ENCODE measurements around the gene ANKRD49.

Gene ANKRD49

GRCh38 chr11:94526645-94527438 lies 33.1 kb downstream of the ANKRD49 start:
- Histone ChIP-seq H3K27ac (ENCODE audit: low read depth, low read length, severe bottlenecking) (no peak overlapping the region), H3K4me1 (ENCODE audit: control insufficient read depth, insufficient read depth, low read length, poor library complexity, severe bottlenecking) (no peaks in the 10 kb centered on the region), H3K36me3 (ENCODE audit: control insufficient read depth, insufficient read depth, low read length) (no peaks in the 10 kb centered on the region), H3K4me3 (ENCODE audit: extremely low read depth, insufficient read depth, low read length, poor library complexity, severe bottlenecking) (no peak overlapping the region), H3K9me3 (ENCODE audit: control insufficient read depth, low read length) (no peaks in the 10 kb centered on the region)
- 100% methylated on average over 1 of the region's 4 CpGs; no CpG with 5 or more reads in 1 of the 2 experiments for WGBS, 2 experiments (ENCODE audit: insufficient coverage in 2 of 2)

DNA sequence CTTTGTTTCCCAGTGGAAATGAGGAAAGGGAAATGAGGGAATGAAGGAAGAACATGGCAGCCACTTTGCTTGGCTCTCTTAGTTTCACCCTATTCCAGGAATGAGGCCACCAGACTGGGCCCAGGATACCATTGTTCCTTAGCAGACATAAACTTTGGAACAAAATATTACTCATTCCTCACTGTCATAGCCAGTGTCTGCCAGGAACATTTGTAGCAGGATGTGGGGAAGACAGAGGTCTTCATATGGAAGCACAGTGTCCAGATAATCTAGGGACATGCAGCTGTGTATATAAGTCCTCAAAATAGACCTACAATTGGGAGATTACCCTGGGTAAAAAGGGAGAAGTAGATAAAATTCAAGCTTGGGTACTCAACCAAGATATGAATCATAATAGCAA lies 34.8 kb downstream of the ANKRD49 start:
- no peak overlapping the region for H3K27ac ChIP-seq (ENCODE audit: low read depth, low read length, severe bottlenecking)
- no peaks in the 10 kb centered on the region for H3K4me1 ChIP-seq (ENCODE audit: control insufficient read depth, insufficient read depth, low read length, poor library complexity, severe bottlenecking)
- no peaks in the 10 kb centered on the region for H3K9me3 ChIP-seq (ENCODE audit: control insufficient read depth, low read length)
- no peaks in the 10 kb centered on the region for H3K36me3 ChIP-seq (ENCODE audit: control insufficient read depth, insufficient read depth, low read length)
- H3K4me3 ChIP-seq (ENCODE audit: extremely low read depth, insufficient read depth, low read length, poor library complexity, severe bottlenecking): no peak overlapping the region

- H3K9me3 ChIP-seq (ENCODE audit: control insufficient read depth, low read length): no peaks in the 10 kb centered on the region
- 60 to 86% methylated on average over 1 to 2 of the region's 3 CpGs for WGBS, 2 experiments (ENCODE audit: insufficient coverage in 2 of 2)
- no peaks in the 10 kb centered on the region for H3K4me1 ChIP-seq (ENCODE audit: control insufficient read depth, insufficient read depth, low read length, poor library complexity, severe bottlenecking)
- H3K36me3 ChIP-seq (ENCODE audit: control insufficient read depth, insufficient read depth, low read length): no peaks in the 10 kb centered on the region
- no peak overlapping the region for H3K27ac ChIP-seq (ENCODE audit: low read depth, low read length, severe bottlenecking)
- H3K4me3 ChIP-seq (ENCODE audit: extremely low read depth, insufficient read depth, low read length, poor library complexity, severe bottlenecking): no peak overlapping the region
These were observed 38.4 kb downstream of the ANKRD49 start for GRCh38 chr11:94532211-94532610.

DNA sequence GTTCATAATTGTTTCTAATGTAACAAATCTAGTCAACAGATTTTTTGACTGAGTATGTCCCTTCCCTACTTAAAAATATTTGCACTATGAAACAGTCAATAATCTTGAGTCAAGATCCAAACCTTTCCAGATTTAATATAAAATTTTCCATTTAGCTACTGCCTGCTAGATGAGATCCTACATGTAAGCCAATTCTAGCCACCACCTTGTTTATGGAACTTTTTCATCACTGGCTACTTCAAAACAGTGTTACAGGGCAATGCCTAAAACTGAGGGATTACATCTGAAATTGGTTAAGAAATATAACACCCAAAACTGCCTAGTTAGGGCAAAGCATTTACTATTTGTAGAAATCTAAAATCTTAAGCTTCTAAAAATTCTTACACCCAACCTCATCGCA lies 39.4 kb downstream of the ANKRD49 start:
- Histone ChIP-seq H3K27ac (ENCODE audit: low read depth, low read length, severe bottlenecking) (no peak overlapping the region), H3K4me3 (ENCODE audit: extremely low read depth, insufficient read depth, low read length, poor library complexity, severe bottlenecking) (no peak overlapping the region), H3K9me3 (ENCODE audit: control insufficient read depth, low read length) (no peaks in the 10 kb centered on the region), H3K36me3 (ENCODE audit: control insufficient read depth, insufficient read depth, low read length) (no peaks in the 10 kb centered on the region), H3K4me1 (ENCODE audit: control insufficient read depth, insufficient read depth, low read length, poor library complexity, severe bottlenecking) (no peaks in the 10 kb centered on the region)
- WGBS, 2 experiments (ENCODE audit: insufficient coverage in 2 of 2): no CpG with 5 or more reads among the region's 1 CpG

GRCh38 chr11:94533696-94534630 lies 40.2 kb downstream of the ANKRD49 start:
- no peak overlapping the region for H3K4me3 ChIP-seq (ENCODE audit: extremely low read depth, insufficient read depth, low read length, poor library complexity, severe bottlenecking)

DNA sequence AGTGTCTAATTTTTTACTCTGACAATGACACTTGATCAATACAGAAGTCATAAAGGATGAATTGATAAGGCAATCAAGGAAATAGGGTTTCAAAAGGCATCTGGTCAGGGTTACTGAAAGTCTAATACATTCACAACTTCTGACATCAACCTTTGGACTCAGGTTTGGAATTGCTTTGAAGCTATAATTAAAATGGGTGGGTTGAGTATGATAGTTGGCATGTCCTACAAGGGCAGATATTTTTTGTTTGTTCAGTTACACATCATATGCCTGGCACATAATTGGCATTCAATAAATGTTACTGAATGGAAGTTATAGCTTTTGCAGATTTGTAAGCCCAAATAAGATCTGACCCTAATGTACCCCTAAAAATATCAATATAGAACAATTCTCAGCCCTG lies 42.6 kb downstream of the ANKRD49 start:
- Histone ChIP-seq H3K4me3 (ENCODE audit: extremely low read depth, insufficient read depth, low read length, poor library complexity, severe bottlenecking) (no peak overlapping the region), H3K9me3 (ENCODE audit: control insufficient read depth, low read length) (no peaks in the 10 kb centered on the region), H3K36me3 (ENCODE audit: control insufficient read depth, insufficient read depth, low read length) (no peaks in the 10 kb centered on the region)

More at GRCh38 chr11:94533696-94534630, 40.2 kb downstream of the ANKRD49 start:
- Histone ChIP-seq H3K27ac (ENCODE audit: low read depth, low read length, severe bottlenecking) (no peak overlapping the region), H3K9me3 (ENCODE audit: control insufficient read depth, low read length) (no peaks in the 10 kb centered on the region), H3K36me3 (ENCODE audit: control insufficient read depth, insufficient read depth, low read length) (no peaks in the 10 kb centered on the region), H3K4me1 (ENCODE audit: control insufficient read depth, insufficient read depth, low read length, poor library complexity, severe bottlenecking) (no peaks in the 10 kb centered on the region)
- 73 to 82% methylated on average over 3 to 4 of the region's 6 CpGs for WGBS, 2 experiments (ENCODE audit: insufficient coverage in 2 of 2)

DNA sequence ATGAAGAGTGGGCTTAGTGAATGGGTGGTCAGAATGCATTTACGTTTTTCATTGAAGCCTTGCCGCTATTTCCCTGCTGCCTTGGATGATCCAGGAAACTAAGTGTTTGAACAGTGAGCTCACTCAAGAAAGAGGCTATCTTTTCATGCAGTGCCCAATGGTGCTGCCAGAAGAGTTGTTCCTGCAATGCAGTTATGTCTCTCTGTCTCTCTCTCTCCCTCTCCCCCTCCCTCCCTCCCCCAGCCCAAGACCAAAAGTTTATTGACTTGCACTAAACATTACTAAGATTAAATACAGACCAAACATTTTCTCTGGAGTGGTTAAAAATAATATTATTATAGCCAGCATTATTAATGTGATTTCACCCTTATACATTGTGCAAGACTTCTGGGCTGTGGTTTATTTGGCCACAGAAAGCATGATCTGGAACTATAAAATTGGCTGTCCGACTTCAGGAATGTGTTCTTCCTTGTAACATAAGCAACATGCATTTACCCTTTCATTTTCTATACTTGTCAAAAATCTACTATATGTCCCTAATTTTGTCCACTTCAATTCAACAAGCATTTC lies 43.3 kb downstream of the ANKRD49 start:
- Histone ChIP-seq H3K9me3 (ENCODE audit: control insufficient read depth, low read length) (no peaks in the 10 kb centered on the region), H3K36me3 (ENCODE audit: control insufficient read depth, insufficient read depth, low read length) (no peaks in the 10 kb centered on the region), H3K27ac (ENCODE audit: low read depth, low read length, severe bottlenecking) (no peak overlapping the region), H3K4me3 (ENCODE audit: extremely low read depth, insufficient read depth, low read length, poor library complexity, severe bottlenecking) (no peak overlapping the region), H3K4me1 (ENCODE audit: control insufficient read depth, insufficient read depth, low read length, poor library complexity, severe bottlenecking) (no peaks in the 10 kb centered on the region)
- WGBS, 2 experiments (ENCODE audit: insufficient coverage in 2 of 2): 78 to 81% methylated on average over 3 of the region's 3 CpGs

More for the DNA sequence above, 42.6 kb downstream of the ANKRD49 start:
- Histone ChIP-seq H3K4me1 (ENCODE audit: control insufficient read depth, insufficient read depth, low read length, poor library complexity, severe bottlenecking) (no peaks in the 10 kb centered on the region), H3K27ac (ENCODE audit: low read depth, low read length, severe bottlenecking) (no peak overlapping the region)

DNA sequence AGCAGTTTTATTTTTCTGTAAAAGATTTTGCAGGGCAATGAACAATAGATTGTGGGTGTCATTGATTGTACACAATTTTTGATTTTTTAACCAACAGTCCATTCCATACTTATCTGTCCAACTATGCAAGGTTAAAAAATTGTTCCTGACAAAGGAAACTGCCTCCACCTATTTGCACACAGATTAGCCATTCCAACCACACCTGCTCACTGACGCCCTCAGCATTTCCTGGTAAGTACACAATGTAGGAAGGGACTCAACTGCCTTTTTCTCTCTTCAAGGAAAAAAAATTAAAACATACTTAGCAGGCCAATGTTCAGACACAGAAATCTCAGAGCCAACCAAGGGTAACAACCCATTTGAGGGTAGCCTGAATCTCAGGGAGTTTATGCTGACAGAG lies 45.6 kb downstream of the ANKRD49 start:
- WGBS, 2 experiments (ENCODE audit: insufficient coverage in 2 of 2): 33% methylated on average over 1 of the region's 1 CpG; no CpG with 5 or more reads in 1 of the 2 experiments
- Histone ChIP-seq H3K4me3 (ENCODE audit: extremely low read depth, insufficient read depth, low read length, poor library complexity, severe bottlenecking) (no peak overlapping the region), H3K4me1 (ENCODE audit: control insufficient read depth, insufficient read depth, low read length, poor library complexity, severe bottlenecking) (no peaks in the 10 kb centered on the region), H3K27ac (ENCODE audit: low read depth, low read length, severe bottlenecking) (no peak overlapping the region), H3K36me3 (ENCODE audit: control insufficient read depth, insufficient read depth, low read length) (no peaks in the 10 kb centered on the region), H3K9me3 (ENCODE audit: control insufficient read depth, low read length) (no peaks in the 10 kb centered on the region)

DNA sequence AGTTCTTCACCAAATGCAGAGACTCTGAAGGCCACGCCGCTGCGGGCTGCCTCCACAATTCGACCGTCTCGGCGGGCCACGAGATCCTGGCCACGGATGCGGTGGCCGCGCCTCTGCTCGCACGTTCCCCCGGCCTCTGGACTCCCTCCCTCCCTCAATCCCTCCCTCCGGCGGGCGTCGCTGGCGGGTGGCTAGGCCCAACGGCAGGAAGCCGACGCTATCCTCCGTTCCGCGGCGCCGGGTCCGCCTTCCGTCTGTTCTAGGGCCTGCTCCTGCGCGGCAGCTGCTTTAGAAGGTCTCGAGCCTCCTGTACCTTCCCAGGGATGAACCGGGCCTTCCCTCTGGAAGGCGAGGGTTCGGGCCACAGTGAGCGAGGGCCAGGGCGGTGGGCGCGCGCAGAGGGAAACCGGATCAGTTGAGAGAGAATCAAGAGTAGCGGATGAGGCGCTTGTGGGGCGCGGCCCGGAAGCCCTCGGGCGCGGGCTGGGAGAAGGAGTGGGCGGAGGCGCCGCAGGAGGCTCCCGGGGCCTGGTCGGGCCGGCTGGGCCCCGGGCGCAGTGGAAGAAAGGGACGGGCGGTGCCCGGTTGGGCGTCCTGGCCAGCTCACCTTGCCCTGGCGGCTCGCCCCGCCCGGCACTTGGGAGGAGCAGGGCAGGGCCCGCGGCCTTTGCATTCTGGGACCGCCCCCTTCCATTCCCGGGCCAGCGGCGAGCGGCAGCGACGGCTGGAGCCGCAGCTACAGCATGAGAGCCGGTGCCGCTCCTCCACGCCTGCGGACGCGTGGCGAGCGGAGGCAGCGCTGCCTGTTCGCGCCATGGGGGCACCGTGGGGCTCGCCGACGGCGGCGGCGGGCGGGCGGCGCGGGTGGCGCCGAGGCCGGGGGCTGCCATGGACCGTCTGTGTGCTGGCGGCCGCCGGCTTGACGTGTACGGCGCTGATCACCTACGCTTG lies 50.2 kb downstream of the ANKRD49 start, which contains the start of gene FUT4:
FUT4 (plus strand) TSS at position 227 of the 951 bp plus-strand sequence; CDS start at position 440, 213 bp downstream.
- Histone ChIP-seq H3K4me3 (ENCODE audit: extremely low read depth, insufficient read depth, low read length, poor library complexity, severe bottlenecking) (peak within 1 kb of the TSS; percentile 57), H3K27ac (ENCODE audit: low read depth, low read length, severe bottlenecking) (peak within 1 kb of the TSS; percentile 92), H3K36me3 (ENCODE audit: control insufficient read depth, insufficient read depth, low read length) (no peaks in the 10 kb centered on the region), H3K9me3 (ENCODE audit: control insufficient read depth, low read length) (no peaks in the 10 kb centered on the region), H3K4me1 (ENCODE audit: control insufficient read depth, insufficient read depth, low read length, poor library complexity, severe bottlenecking) (no peaks in the 10 kb centered on the region)
- WGBS, 2 experiments (ENCODE audit: insufficient coverage in 2 of 2): 1 to 2% methylated on average over 76 to 100 of the region's 109 CpGs
